Measurements from ENCODE around the gene GCN1.

The GCN1 gene

DNA sequence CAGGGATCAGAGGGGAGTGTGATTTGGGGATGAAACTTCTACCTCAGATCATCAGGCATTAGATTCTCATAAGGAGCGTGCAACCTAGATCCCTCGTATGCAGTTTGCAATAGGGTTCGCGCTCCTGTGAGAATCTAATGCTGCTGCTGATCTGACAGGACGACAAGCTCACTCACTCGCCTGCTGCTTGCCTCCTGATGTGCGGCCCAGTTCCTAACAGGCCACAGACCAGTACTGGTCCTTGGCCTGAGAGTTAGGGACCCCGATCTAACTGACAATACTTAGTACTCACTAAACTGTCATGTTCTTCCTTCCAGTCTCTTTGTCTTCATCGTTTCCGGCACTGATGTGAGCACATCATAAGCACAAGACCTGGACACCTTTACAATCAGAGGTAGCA, 11.7 kb upstream of the GCN1 start:
- Histone ChIP-seq H3K79me2 (ENCODE audit: insufficient read depth, low read length) (peaks cover 9% of the 10 kb centered on the region; the same call in 1 of the 2 replicates), H3K9me3 (ENCODE audit: insufficient read depth, low read depth, low read length) (no peaks in the 10 kb centered on the region), H3K4me3 (ENCODE audit: low read length, poor library complexity, severe bottlenecking) (no peak overlapping the region), H3F3A (ENCODE audit: low read depth) (no peaks in the 10 kb centered on the region), H3K27me3 (ENCODE audit: insufficient read depth, low read length, poor library complexity, severe bottlenecking) (no peaks in the 10 kb centered on the region), H3K4me1 (ENCODE audit: insufficient read depth, low read length, poor library complexity, severe bottlenecking) (peaks cover 3% of the 10 kb centered on the region), H3K4me2 (ENCODE audit: low read depth, low read length, poor library complexity, severe bottlenecking) (no peak overlapping the region), H4K20me1 (ENCODE audit: insufficient read depth, low read length, poor library complexity, severe bottlenecking) (no peaks in the 10 kb centered on the region), H3K9ac (ENCODE audit: low read depth, low read length, poor library complexity, severe bottlenecking) (no peak overlapping the region), H3K36me3 (ENCODE audit: insufficient read depth, low read length) (no peaks in the 10 kb centered on the region), H3K9me2 (replicated peaks; ENCODE audit: low read depth, low read length) (no peaks in the 10 kb centered on the region), H2AFZ (ENCODE audit: low read length) (no peak overlapping the region)
- TF ChIP-seq, protein P1, sequence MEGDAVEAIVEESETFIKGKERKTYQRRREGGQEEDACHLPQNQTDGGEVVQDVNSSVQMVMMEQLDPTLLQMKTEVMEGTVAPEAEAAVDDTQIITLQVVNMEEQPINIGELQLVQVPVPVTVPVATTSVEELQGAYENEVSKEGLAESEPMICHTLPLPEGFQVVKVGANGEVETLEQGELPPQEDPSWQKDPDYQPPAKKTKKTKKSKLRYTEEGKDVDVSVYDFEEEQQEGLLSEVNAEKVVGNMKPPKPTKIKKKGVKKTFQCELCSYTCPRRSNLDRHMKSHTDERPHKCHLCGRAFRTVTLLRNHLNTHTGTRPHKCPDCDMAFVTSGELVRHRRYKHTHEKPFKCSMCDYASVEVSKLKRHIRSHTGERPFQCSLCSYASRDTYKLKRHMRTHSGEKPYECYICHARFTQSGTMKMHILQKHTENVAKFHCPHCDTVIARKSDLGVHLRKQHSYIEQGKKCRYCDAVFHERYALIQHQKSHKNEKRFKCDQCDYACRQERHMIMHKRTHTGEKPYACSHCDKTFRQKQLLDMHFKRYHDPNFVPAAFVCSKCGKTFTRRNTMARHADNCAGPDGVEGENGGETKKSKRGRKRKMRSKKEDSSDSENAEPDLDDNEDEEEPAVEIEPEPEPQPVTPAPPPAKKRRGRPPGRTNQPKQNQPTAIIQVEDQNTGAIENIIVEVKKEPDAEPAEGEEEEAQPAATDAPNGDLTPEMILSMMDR (conservative IDR thresholded peaks at IDR 0.05; ENCODE audit: low read length), result no peak
- no peak for TF ChIP-seq EZH2phosphoT487 (IDR thresholded peaks at IDR 0.05; ENCODE audit: borderline replicate concordance)

DNA sequence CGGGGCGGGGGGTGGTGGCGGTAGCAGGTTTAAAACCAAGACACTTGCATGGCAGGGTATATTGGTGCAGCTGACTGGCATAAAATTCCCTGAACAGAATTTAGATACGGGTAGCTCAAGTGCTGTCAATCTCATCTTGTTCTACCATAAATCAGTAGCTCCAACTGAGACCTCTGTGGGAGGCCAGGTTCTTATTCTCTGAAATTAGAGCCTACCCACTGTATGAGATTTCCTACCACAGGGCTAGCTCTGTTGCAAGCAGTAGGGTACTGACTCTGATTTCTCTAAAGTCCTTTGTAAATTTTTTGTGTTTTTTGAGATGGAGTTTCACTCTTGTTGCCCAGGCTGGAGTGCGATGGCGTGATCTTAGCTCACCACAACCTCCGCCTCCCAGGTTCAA, 9.7 kb upstream of the GCN1 start:
- Histone ChIP-seq H3K27me3 (ENCODE audit: insufficient read depth, low read length, poor library complexity, severe bottlenecking) (peaks cover 5% of the 10 kb centered on the region), H3K9me3 (ENCODE audit: insufficient read depth, low read depth, low read length) (no peaks in the 10 kb centered on the region), H3K36me3 (ENCODE audit: insufficient read depth, low read length) (peaks cover 5% of the 10 kb centered on the region; the same call in 1 of the 2 replicates), H3K9ac (ENCODE audit: low read depth, low read length, poor library complexity, severe bottlenecking) (no peak overlapping the region), H3K4me2 (ENCODE audit: low read depth, low read length, poor library complexity, severe bottlenecking) (no peak overlapping the region), H3K4me1 (ENCODE audit: insufficient read depth, low read length, poor library complexity, severe bottlenecking) (peaks cover 15% of the 10 kb centered on the region), H4K20me1 (ENCODE audit: insufficient read depth, low read length, poor library complexity, severe bottlenecking) (peaks cover 15% of the 10 kb centered on the region), H3K9me2 (replicated peaks; ENCODE audit: low read depth, low read length) (no peaks in the 10 kb centered on the region), H2AFZ (ENCODE audit: low read length) (no peak overlapping the region), H3K79me2 (ENCODE audit: insufficient read depth, low read length) (peaks cover 26% of the 10 kb centered on the region), H3K4me3 (ENCODE audit: low read length, poor library complexity, severe bottlenecking) (no peak overlapping the region), H3F3A (ENCODE audit: low read depth) (no peaks in the 10 kb centered on the region)
- TF ChIP-seq, protein P1 (conservative IDR thresholded peaks at IDR 0.05; ENCODE audit: low read length), result no peak
- no peak for TF ChIP-seq EZH2phosphoT487 (IDR thresholded peaks at IDR 0.05; ENCODE audit: borderline replicate concordance)

DNA sequence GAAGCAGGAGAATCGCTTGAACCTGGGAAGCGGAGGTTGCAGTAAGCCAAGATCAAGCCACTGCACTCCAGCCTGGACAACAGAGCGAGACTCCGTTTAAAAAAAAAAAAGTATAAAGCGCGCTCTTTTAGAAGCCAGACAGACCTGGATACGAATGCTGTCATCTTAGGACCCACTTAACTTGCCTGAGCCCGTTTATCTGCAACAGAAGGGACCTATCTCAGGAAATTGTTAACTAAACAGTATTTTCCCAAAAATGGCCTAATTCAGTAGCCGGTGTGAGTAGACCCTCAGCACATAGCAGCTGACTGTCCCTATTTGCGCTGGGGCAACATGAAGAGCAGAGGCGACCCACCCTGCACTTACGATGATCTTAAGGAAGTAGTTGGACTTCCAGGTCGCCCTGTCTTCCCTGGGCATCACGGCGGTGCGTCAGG, 5.9 kb upstream of the GCN1 start:
- peaks cover 61% of the 10 kb centered on the region for H3K79me2 ChIP-seq (ENCODE audit: insufficient read depth, low read length)
- H3K4me3 ChIP-seq (ENCODE audit: low read length, poor library complexity, severe bottlenecking), result peak overlapping the region; percentile 99
- H3K9me3 ChIP-seq (ENCODE audit: insufficient read depth, low read depth, low read length), result no peaks in the 10 kb centered on the region
- H3K4me1 ChIP-seq (ENCODE audit: insufficient read depth, low read length, poor library complexity, severe bottlenecking), result peaks cover 24% of the 10 kb centered on the region
- H2AFZ ChIP-seq (ENCODE audit: low read length), result no peak overlapping the region
- peaks cover 3% of the 10 kb centered on the region; the same call in 1 of the 2 replicates for H3F3A ChIP-seq (ENCODE audit: low read depth)
- H3K27me3 ChIP-seq (ENCODE audit: insufficient read depth, low read length, poor library complexity, severe bottlenecking), result peaks cover 5% of the 10 kb centered on the region
- H3K9me2 ChIP-seq (replicated peaks; ENCODE audit: low read depth, low read length), result no peaks in the 10 kb centered on the region
- peaks cover 40% of the 10 kb centered on the region for H4K20me1 ChIP-seq (ENCODE audit: insufficient read depth, low read length, poor library complexity, severe bottlenecking)
- TF ChIP-seq EZH2phosphoT487 (IDR thresholded peaks at IDR 0.05; ENCODE audit: borderline replicate concordance), result no peak
- TF ChIP-seq, protein P1 (conservative IDR thresholded peaks at IDR 0.05; ENCODE audit: low read length), result no peak
- H3K9ac ChIP-seq (ENCODE audit: low read depth, low read length, poor library complexity, severe bottlenecking), result peak overlapping the region; percentile 99
- H3K4me2 ChIP-seq (ENCODE audit: low read depth, low read length, poor library complexity, severe bottlenecking), result peak overlapping the region; percentile 100
- H3K36me3 ChIP-seq (ENCODE audit: insufficient read depth, low read length), result peaks cover 38% of the 10 kb centered on the region; the same call in 1 of the 2 replicates

Measured in Loucy (cell line).